Endothelial cell of umbilical vein (primary cell): Measurements from ENCODE around the gene TGFBR3. TPM values are rescaled to one million over a fixed set of nuclear protein-coding genes. Genes with fewer than 3 reads are reported as not detected.

Source experiments
- BruUV-seq: library from RNA; stranded (reverse); fragments of 400-500 nt; replicated peaks from 2 replicates; lab custom pipeline; 2021; lab: Mats Ljungman, UMichigan
- CTCF ChIA-PET: fragments of 300-600, 350-600 bp; sonication (Branson Sonifier 250); formaldehyde crosslinking; loops from one replicate; lab custom pipeline; 2021; ENCODE audit warnings: antibody characterized with exemption, inconsistent platforms; lab: Charles Lee
- POLR2A ChIA-PET: fragments of 300-600, 350-600 bp; sonication (Branson Sonifier 250); formaldehyde crosslinking; loops from one replicate; lab custom pipeline; 2021; ENCODE audit warnings: antibody characterized with exemption, inconsistent platforms; lab: Charles Lee
- DNase-seq: peaks from one replicate; pipeline ENCODE4 v3.0.0-alpha.2; 2011; ENCODE audit warnings: low read depth, low spot score
- FAIRE-seq: peaks from 2 replicates; lab custom pipeline; 2011; peaks lifted over from hg19 to GRCh38; lab: Jason Lieb, UNC
- H2AFZ ChIP-seq: 2 replicates; pipeline ENCODE4 v1.6.0; 2012; ENCODE audit warnings: low read depth, low read length, control low read depth, inconsistent platforms
- H3K27ac ChIP-seq: 2 replicates; pipeline ENCODE4 v1.5.1; 2011; ENCODE audit warnings: low read depth, mild to moderate bottlenecking, control low read depth, low read length, moderate library complexity; ENCODE audit not compliant: insufficient read depth
- H3K27me3 ChIP-seq, 2 experiments: 2 replicates each; pipeline versions ENCODE4 v1.6.0 to v1.6.1; 2011; ENCODE audit warnings: low read length in 2 of 2, mixed read lengths in 1 of 2; ENCODE audit not compliant: control insufficient read depth in 2 of 2, insufficient read depth in 2 of 2
- H3K36me3 ChIP-seq, 2 experiments: 2 replicates in 1 of 2; 3 replicates in 1 of 2; pipeline ENCODE4 v1.5.1; 2011; ENCODE audit warnings: low read length in 2 of 2, mild to moderate bottlenecking in 1 of 2, moderate library complexity in 1 of 2; ENCODE audit not compliant: control insufficient read depth in 2 of 2, insufficient read depth in 2 of 2; ENCODE audit errors: extremely low read depth in 1 of 2
- H3K4me1 ChIP-seq: 3 replicates; pipeline ENCODE4 v1.5.1; 2011; ENCODE audit warnings: mild to moderate bottlenecking, low read length; ENCODE audit not compliant: control insufficient read depth, insufficient read depth; ENCODE audit errors: extremely low read depth
- H3K4me2 ChIP-seq: 2 replicates; pipeline ENCODE4 v1.6.1; 2011; ENCODE audit warnings: low read length, control low read depth, mixed read lengths; ENCODE audit not compliant: insufficient read depth
- H3K4me3 ChIP-seq, 3 experiments: fragments of 200-600 bp in 1 of 3; sonication (generic), shearing (Covaris generic) in 1 of 3; replicated peaks in 1 of 3; 2 replicates each; pipeline ENCODE4 v1.5.1; 2011 to 2016; ENCODE audit warnings: control low read depth in 3 of 3, low read length in 3 of 3, mild to moderate bottlenecking in 2 of 3, inconsistent platforms in 1 of 3, low read depth in 1 of 3, moderate library complexity in 1 of 3; ENCODE audit not compliant: insufficient read depth in 1 of 3
- H3K79me2 ChIP-seq: 2 replicates; pipeline ENCODE4 v1.6.0; 2012; ENCODE audit warnings: low read length, inconsistent platforms; ENCODE audit not compliant: control insufficient read depth, insufficient read depth
- H3K9ac ChIP-seq: replicated peaks from 2 replicates; pipeline ENCODE3; 2011; ENCODE audit warnings: low read length, control low read depth; ENCODE audit not compliant: insufficient read depth; ENCODE audit errors: extremely low read depth
- H3K9me1 ChIP-seq: replicated peaks from 3 replicates; pipeline ENCODE4 v1.6.0; 2011; ENCODE audit warnings: mild to moderate bottlenecking, low read length; ENCODE audit not compliant: control insufficient read depth, insufficient read depth; ENCODE audit errors: extremely low read depth
- H3K9me3 ChIP-seq: replicated peaks from 2 replicates; pipeline ENCODE4 v1.5.1; 2012; ENCODE audit warnings: low read length, inconsistent platforms; ENCODE audit not compliant: control insufficient read depth, insufficient read depth
- H4K20me1 ChIP-seq: replicated peaks from 2 replicates; pipeline ENCODE3; 2011; ENCODE audit warnings: mild to moderate bottlenecking, low read length; ENCODE audit not compliant: control insufficient read depth, insufficient read depth; ENCODE audit errors: extremely low read depth
- EZH2 ChIP-seq: IDR thresholded peaks from 2 replicates; pipeline ENCODE4 v1.6.1; 2012; ENCODE audit warnings: borderline replicate concordance, low read depth, mild to moderate bottlenecking, moderate library complexity, low read length, inconsistent platforms; ENCODE audit not compliant: severe bottlenecking
- FOS ChIP-seq: IDR thresholded peaks from 2 replicates; pipeline ENCODE4 v1.6.1; 2011; ENCODE audit warnings: mild to moderate bottlenecking, low read length, moderate library complexity, borderline replicate concordance; ENCODE audit not compliant: insufficient read depth
- GATA2 ChIP-seq: IDR thresholded peaks from 2 replicates; pipeline ENCODE4 v1.7.0; 2011; ENCODE audit warnings: low read depth, mild to moderate bottlenecking, moderate library complexity, mixed read lengths, low read length; ENCODE audit not compliant: insufficient read length, insufficient read depth
- JUN ChIP-seq: IDR thresholded peaks from 2 replicates; pipeline ENCODE4 v1.6.1; 2011; ENCODE audit warnings: borderline replicate concordance, low read depth; ENCODE audit not compliant: insufficient read length, insufficient read depth
- MAX ChIP-seq: IDR thresholded peaks from 2 replicates; pipeline ENCODE4 v1.6.1; 2011; ENCODE audit not compliant: insufficient read depth, insufficient read length
- MYC ChIP-seq: IDR thresholded peaks from one replicate; pipeline ENCODE4 v1.6.1; 2011; ENCODE audit warnings: mild to moderate bottlenecking, low read depth, low read length
- POLR2A ChIP-seq: IDR thresholded peaks from 2 replicates; pipeline ENCODE4 v1.6.1; 2012; ENCODE audit warnings: low read depth, mild to moderate bottlenecking, control low read depth, low read length
- POLR2AphosphoS5 ChIP-seq: IDR thresholded peaks from 2 replicates; pipeline ENCODE4 v1.6.1; 2012; ENCODE audit warnings: low read depth, mild to moderate bottlenecking, control low read depth, low read length, moderate library complexity; ENCODE audit not compliant: insufficient read depth
- dilution Hi-C: fragments of 300-500 bp; cut with MboI; formaldehyde crosslinking; loops from one replicate; pipeline ENCODE4 v1.15.0; 2019; ENCODE audit warnings: low sequenced_read_pairs; ENCODE audit not compliant: extremely low pct_ligation_motif_present
- intact Hi-C: fragments of 100-400 bp; cut with micrococcal nuclease; formaldehyde crosslinking; loops from one replicate; pipeline ENCODE4 v1.10.0; 2022
- polyA plus RNA-seq, 4 experiments: library from polyadenylated mRNA; depleted of rRNA in 3 of 4; stranded (reverse) in 3 of 4; unstranded in 1 of 4; fragments of >200 nt; gene quantifications; 2 replicates each; pipeline versions ENCODE4 v1.2.1 to v1.2.3, GENCODE V29; 2011 to 2012; ENCODE audit warnings: missing spikeins in 1 of 4
- total RNA-seq: library from RNA; stranded (reverse); gene quantifications from 2 replicates; pipeline ENCODE4 v1.2.3, GENCODE V29; 2021
- TF ChIP-seq, protein P1 (sequence below), 2 donors: IDR thresholded peaks; 1 replicate in 1 of 2; 2 replicates in 1 of 2; pipeline ENCODE4 v1.5.1; 2011; ENCODE audit warnings: low read length in 2 of 2, mild to moderate bottlenecking in 2 of 2, moderate library complexity in 2 of 2, control low read depth in 1 of 2, inconsistent platforms in 1 of 2, low read depth in 1 of 2; ENCODE audit not compliant: insufficient read depth in 1 of 2; ENCODE audit errors: extremely low read depth in 1 of 2

TGFBR3 gene
- total and polyA plus RNA-seq, 2 donors (not counting 3 experiments of a cell fraction or from before 2014, with no cell fraction given) = 8.0 to 13.4 TPM

GRCh38 chr1:91901231-91901630, 15.3 kb upstream of the TGFBR3 start:
- Histone ChIP-seq H3K9me1 (no peaks in the 10 kb centered on the region), H3K4me2 (no peak overlapping the region), H3K27me3 (no peaks in the 10 kb centered on the region), H3K9me3 (no peaks in the 10 kb centered on the region), H3K9ac (no peak overlapping the region), H3K4me1 (peaks cover 10% of the 10 kb centered on the region), H2AFZ (no peak overlapping the region), H4K20me1 (no peaks in the 10 kb centered on the region), H3K4me3 (no peak overlapping the region), H3K27ac (no peak overlapping the region), H3K79me2 (no peaks in the 10 kb centered on the region), H3K36me3 (no peaks in the 10 kb centered on the region)
- TF ChIP-seq FOS (no peak), POLR2A (no peak)
- CTCF ChIA-PET = interaction anchor here (0.9 to 1.5 kb wide), 4 partner anchors 10 to 389 kb away, joined by 3 to 4 read pairs (median 3); no protein-coding TSS in a partner anchor
- FAIRE-seq (no peak), DNase-seq (no peak)
- intact Hi-C loops = no loop called here
- POLR2A ChIA-PET = no interaction called here
- dilution Hi-C loops = no loop called here
- no TSS peak for BruUV-seq

DNA sequence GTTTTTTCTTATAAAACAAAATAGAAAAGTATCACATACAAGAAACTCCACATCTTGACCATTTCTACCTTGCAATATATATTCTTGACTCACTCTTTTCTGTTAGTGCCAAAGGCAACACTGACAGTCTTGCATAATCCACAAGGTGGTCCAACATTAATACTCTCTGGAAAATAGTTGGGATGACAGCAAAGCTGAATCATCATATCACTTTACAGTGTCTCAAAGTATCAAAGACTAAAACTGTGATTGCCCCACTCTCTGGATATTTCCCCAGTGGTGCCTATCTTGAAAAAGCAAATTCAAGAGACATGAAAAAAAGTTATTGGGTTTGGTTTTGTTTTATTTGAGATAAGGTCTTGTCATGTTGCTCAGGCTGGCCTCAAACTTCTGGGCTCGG, 14.6 kb upstream of the TGFBR3 start:
- H3K4me1 ChIP-seq = peaks cover 14% of the 10 kb centered on the region
- dilution Hi-C loops (no loop called here), intact Hi-C loops (no loop called here)
- POLR2A ChIA-PET = no interaction called here
- H3K9me1 ChIP-seq = no peaks in the 10 kb centered on the region
- H3K27me3 ChIP-seq = no peaks in the 10 kb centered on the region
- H3K4me3 ChIP-seq = no peak overlapping the region
- no peaks in the 10 kb centered on the region for H3K36me3 ChIP-seq
- H3K9ac ChIP-seq = no peak overlapping the region
- TF ChIP-seq POLR2AphosphoS5 (no peak), MAX (no peak), GATA2 (no peak), JUN (no peak), MYC (no peak), FOS (no peak), EZH2 (no peak)
- TF ChIP-seq, protein P1, sequence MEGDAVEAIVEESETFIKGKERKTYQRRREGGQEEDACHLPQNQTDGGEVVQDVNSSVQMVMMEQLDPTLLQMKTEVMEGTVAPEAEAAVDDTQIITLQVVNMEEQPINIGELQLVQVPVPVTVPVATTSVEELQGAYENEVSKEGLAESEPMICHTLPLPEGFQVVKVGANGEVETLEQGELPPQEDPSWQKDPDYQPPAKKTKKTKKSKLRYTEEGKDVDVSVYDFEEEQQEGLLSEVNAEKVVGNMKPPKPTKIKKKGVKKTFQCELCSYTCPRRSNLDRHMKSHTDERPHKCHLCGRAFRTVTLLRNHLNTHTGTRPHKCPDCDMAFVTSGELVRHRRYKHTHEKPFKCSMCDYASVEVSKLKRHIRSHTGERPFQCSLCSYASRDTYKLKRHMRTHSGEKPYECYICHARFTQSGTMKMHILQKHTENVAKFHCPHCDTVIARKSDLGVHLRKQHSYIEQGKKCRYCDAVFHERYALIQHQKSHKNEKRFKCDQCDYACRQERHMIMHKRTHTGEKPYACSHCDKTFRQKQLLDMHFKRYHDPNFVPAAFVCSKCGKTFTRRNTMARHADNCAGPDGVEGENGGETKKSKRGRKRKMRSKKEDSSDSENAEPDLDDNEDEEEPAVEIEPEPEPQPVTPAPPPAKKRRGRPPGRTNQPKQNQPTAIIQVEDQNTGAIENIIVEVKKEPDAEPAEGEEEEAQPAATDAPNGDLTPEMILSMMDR (IDR thresholded peaks at IDR 0.05; ENCODE audit: extremely low read depth in 1 of 2, insufficient read depth in 1 of 2, low read depth in 1 of 2, low read length in 2 of 2) = no peak
- no peak overlapping the region for H2AFZ ChIP-seq
- H3K4me2 ChIP-seq = no peak overlapping the region
- BruUV-seq = no TSS peak
- no peaks in the 10 kb centered on the region for H4K20me1 ChIP-seq
- no peaks in the 10 kb centered on the region for H3K79me2 ChIP-seq
- no peaks in the 10 kb centered on the region for H3K9me3 ChIP-seq
- CTCF ChIA-PET = interaction anchor here (1.0 to 1.5 kb wide), 3 partner anchors 9 to 388 kb away, joined by 3 to 4 read pairs (median 3); no protein-coding TSS in a partner anchor
- H3K27ac ChIP-seq = no peak overlapping the region
- FAIRE-seq = no peak
- DNase-seq = no peak
